ENCODE data around the gene ELOVL2. TPM values are rescaled to one million over a fixed set of nuclear protein-coding genes. Genes with fewer than 3 reads are reported as not detected.

ELOVL2 gene
- total and polyA plus RNA-seq, 12 donors: 0.73 to 3.5 (median 1.2) TPM

DNA sequence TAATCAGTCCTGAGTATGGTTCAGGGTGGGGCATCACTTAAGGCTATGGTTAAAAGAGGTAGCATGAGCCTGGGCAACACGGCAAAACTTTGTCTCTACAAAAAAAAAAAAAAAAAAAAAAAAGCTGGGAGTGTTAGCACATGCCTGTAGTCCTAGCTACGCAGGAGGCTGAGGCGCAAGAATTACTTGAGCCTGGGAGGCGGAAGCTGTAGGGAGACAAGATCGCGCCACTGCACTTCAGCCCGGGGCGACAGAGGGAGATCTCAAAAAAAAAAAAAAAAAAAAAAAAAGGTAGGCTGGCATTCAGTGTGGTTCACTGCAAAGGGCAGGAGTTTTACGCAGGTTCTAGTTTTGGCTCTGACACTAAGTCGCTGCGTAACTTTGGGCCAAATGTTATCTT is 15.1 kb downstream of the ELOVL2 start:
- no peaks in the 10 kb centered on the region for H3K36me3 ChIP-seq
- no peak overlapping the region for H3K27ac ChIP-seq
- DNase-seq (no peak), ATAC-seq (no peak)
- 92 to 94% methylated on average over 11 of the region's 11 CpGs for WGBS, 2 donors
- peaks cover 0 to 18% (median 8%) of the 10 kb centered on the region in 7 donors for H3K27me3 ChIP-seq
- no peak overlapping the region for H3K4me3 ChIP-seq
- H3K4me1 ChIP-seq: peaks cover 0 to 23% (median 8%) of the 10 kb centered on the region in 9 donors
- TF ChIP-seq, protein P1, sequence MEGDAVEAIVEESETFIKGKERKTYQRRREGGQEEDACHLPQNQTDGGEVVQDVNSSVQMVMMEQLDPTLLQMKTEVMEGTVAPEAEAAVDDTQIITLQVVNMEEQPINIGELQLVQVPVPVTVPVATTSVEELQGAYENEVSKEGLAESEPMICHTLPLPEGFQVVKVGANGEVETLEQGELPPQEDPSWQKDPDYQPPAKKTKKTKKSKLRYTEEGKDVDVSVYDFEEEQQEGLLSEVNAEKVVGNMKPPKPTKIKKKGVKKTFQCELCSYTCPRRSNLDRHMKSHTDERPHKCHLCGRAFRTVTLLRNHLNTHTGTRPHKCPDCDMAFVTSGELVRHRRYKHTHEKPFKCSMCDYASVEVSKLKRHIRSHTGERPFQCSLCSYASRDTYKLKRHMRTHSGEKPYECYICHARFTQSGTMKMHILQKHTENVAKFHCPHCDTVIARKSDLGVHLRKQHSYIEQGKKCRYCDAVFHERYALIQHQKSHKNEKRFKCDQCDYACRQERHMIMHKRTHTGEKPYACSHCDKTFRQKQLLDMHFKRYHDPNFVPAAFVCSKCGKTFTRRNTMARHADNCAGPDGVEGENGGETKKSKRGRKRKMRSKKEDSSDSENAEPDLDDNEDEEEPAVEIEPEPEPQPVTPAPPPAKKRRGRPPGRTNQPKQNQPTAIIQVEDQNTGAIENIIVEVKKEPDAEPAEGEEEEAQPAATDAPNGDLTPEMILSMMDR (IDR thresholded peaks at IDR 0.05): no peak
- no peaks in the 10 kb centered on the region for H3K9me3 ChIP-seq
- intact Hi-C loops (cut with DNase I): no loop called here

DNA sequence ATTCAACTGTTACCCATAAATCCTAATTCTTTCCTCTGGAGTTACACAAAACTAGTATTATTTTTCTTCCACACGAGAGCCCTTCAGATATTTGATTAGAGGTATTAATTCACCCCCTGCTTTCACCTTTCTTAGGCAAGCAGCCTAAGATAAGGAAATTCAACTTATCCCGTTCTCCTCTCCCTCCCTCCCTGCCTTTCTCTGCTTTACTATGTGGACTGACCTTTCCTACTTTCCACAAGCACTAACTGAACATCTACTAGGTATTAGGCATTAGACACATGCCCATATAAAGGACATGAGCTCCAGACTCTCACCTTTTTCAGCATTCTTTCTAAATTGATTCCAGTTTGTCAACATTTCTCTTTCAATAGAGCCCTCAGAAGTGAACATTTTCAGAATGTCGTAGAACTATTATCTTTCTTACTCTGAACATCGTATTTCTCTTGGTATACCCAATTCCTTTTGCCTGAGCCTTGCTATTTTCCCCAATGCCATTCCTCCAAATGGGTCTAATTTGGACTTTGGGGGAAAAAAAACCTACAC is 16.5 kb downstream of the ELOVL2 start:
- no peak overlapping the region for H3K4me3 ChIP-seq
- peaks cover 0 to 36% (median 9%) of the 10 kb centered on the region in 9 donors for H3K4me1 ChIP-seq
- DNase-seq: no peak
- 87 to 88% methylated on average over 4 of the region's 4 CpGs for WGBS, 2 donors
- no peaks in the 10 kb centered on the region for H3K36me3 ChIP-seq
- ATAC-seq: no peak
- no peak overlapping the region for H3K27ac ChIP-seq
- TF ChIP-seq, protein P1 (IDR thresholded peaks at IDR 0.05): no peak
- peaks cover 0 to 18% (median 8%) of the 10 kb centered on the region in 7 donors for H3K27me3 ChIP-seq
- intact Hi-C loops (cut with DNase I): no loop called here
- no peaks in the 10 kb centered on the region for H3K9me3 ChIP-seq

DNA sequence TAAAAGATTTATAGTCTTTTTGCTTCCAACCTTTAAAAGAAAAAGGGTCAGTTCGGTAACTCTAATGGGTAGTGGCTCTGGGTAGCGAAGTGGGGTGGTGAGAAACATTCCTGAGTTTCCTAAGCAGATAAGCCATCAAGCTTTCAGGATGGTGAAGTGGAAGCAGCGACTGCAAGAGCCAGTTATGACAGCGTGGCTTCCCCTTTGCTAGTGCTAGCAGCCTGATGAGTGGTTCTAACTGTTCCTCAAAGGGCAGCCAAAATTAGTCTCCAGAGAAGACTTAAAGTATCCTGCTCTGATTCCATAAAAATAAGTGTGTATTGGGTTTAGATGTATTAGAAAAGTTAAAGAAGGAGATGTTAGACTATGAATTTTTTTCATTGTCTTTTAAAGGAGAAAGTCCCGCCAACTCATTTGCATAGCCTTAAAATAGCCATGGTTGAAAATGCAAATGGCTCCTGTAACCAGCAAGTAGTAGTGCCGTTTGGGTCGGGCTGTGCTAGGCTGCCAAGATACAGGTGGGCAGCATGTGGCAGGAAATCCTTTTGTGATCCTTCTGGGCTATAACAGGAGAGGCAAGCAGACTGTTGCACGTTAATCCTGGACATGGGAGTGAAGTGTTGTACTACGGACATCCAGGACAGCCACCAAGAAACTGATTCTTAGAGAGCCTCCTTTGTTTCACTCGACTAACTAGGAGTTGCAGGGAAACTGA is 18.0 kb downstream of the ELOVL2 start:
- Histone ChIP-seq H3K27me3 (peaks cover 0 to 18% (median 8%) of the 10 kb centered on the region in 7 donors), H3K36me3 (no peaks in the 10 kb centered on the region), H3K4me1 (peaks cover 0 to 51% (median 22%) of the 10 kb centered on the region in 9 donors), H3K27ac (peak overlapping the region in 1 of 10 donors; percentile 5), H3K4me3 (peak overlapping the region in 3 of 10 donors; percentile 0 to 11 (median 7)), H3K9me3 (no peaks in the 10 kb centered on the region)
- TF ChIP-seq, protein P1 (IDR thresholded peaks at IDR 0.05): no peak
- DNase-seq: no peak
- intact Hi-C loops (cut with DNase I): no loop called here
- peak in 5 of 8 donors; percentile 50 to 60 (median 57) for ATAC-seq
- 13 to 23% methylated on average over 10 of the region's 10 CpGs for WGBS, 2 donors

DNA sequence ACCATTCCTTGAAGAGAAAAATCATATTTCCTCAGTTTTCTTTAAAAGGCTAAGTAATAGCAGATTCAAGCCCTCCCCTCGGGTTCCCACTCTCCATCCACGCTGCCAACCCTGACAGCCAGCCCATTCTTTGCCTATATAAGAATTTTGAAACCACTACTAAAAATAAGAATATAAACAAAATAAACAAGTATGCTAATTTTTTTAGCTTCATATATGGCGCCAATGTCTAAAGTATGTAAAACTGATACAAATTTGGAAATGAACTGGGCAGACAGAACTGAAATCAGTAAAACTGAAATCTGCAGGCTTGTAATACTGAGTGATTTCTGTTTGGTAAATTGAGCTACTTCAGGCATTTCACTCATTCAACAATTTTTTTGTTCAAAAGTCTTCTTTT is 19.0 kb downstream of the ELOVL2 start:
- no peaks in the 10 kb centered on the region for H3K9me3 ChIP-seq
- no peak overlapping the region for H3K4me3 ChIP-seq
- 93 to 96% methylated on average over 3 of the region's 3 CpGs for WGBS, 2 donors
- peaks cover 0 to 61% (median 30%) of the 10 kb centered on the region in 9 donors for H3K4me1 ChIP-seq
- DNase-seq (no peak), ATAC-seq (no peak)
- TF ChIP-seq, protein P1 (IDR thresholded peaks at IDR 0.05): no peak
- intact Hi-C loops (cut with DNase I): no loop called here
- no peak overlapping the region for H3K27ac ChIP-seq
- peaks cover 0 to 18% (median 8%) of the 10 kb centered on the region in 7 donors for H3K27me3 ChIP-seq
- no peaks in the 10 kb centered on the region for H3K36me3 ChIP-seq
